Common myeloid progenitor, CD34-positive (primary cell): ENCODE measurements around the gene MCAM. TPM values are rescaled to one million over a fixed set of nuclear protein-coding genes. Genes with fewer than 3 reads are reported as not detected.

Experiments
- CTCF ChIA-PET: fragments of 350-600 bp; sonication (Branson Sonifier 250); formaldehyde crosslinking; loops from one replicate; lab custom pipeline; 2021; ENCODE audit warnings: antibody characterized with exemption; lab: Charles Lee
- POLR2A ChIA-PET: fragments of 350-600 bp; sonication (Branson Sonifier 250); formaldehyde crosslinking; loops from one replicate; lab custom pipeline; 2021; ENCODE audit warnings: antibody characterized with exemption; lab: Charles Lee
- DNase-seq, 3 donors: peaks; one replicate each; pipeline versions ENCODE4 v3.0.0 to v3.0.0-alpha.2; 2013
- H3K27ac ChIP-seq, 2 experiments: 1 replicate in 1 of 2; 2 replicates in 1 of 2; pipeline ENCODE4 v1.7.0; 2013; ENCODE audit warnings: inconsistent platforms in 2 of 2, low read length in 2 of 2, mild to moderate bottlenecking in 2 of 2, low read depth in 1 of 2, moderate library complexity in 1 of 2; ENCODE audit not compliant: severe bottlenecking in 2 of 2, insufficient read depth in 1 of 2, poor library complexity in 1 of 2
- H3K27me3 ChIP-seq, 5 experiments: replicated peaks in 2 of 5; 1 replicate in 3 of 5; 2 replicates in 2 of 5; pipeline versions ENCODE4 v1.6.1 to v1.7.0; 2013; ENCODE audit warnings: low read length in 4 of 5, mild to moderate bottlenecking in 2 of 5, moderate library complexity in 2 of 5, inconsistent platforms in 1 of 5; ENCODE audit not compliant: insufficient read depth in 5 of 5, control insufficient read depth in 4 of 5
- H3K36me3 ChIP-seq, 4 experiments: 1 replicate in 2 of 4; 2 replicates in 2 of 4; pipeline versions ENCODE4 v1.6.1 to v1.7.0; 2013; ENCODE audit warnings: low read length in 3 of 4, control low read depth in 1 of 4, mild to moderate bottlenecking in 1 of 4; ENCODE audit not compliant: control insufficient read depth in 4 of 4, insufficient read depth in 4 of 4
- H3K4me1 ChIP-seq, 4 experiments: 1 replicate in 3 of 4; 2 replicates in 1 of 4; pipeline versions ENCODE4 v1.6.1 to v1.7.1; 2013; ENCODE audit warnings: low read length in 3 of 4, mild to moderate bottlenecking in 3 of 4, control low read depth in 1 of 4, inconsistent platforms in 1 of 4, moderate library complexity in 1 of 4; ENCODE audit not compliant: control insufficient read depth in 4 of 4, insufficient read depth in 4 of 4; ENCODE audit errors: control extremely low read depth in 1 of 4
- H3K4me3 ChIP-seq, 7 experiments: 1 replicate in 4 of 7; 2 replicates in 3 of 7; pipeline versions ENCODE4 v1.5.1 to v1.7.0; 2013; ENCODE audit warnings: mild to moderate bottlenecking in 7 of 7, low read length in 6 of 7, moderate library complexity in 6 of 7, inconsistent platforms in 2 of 7, low read depth in 2 of 7, control low read depth in 1 of 7; ENCODE audit not compliant: insufficient read depth in 4 of 7, control insufficient read depth in 1 of 7; ENCODE audit errors: extremely low read depth in 1 of 7
- H3K9me3 ChIP-seq, 5 experiments: 1 replicate in 4 of 5; 2 replicates in 1 of 5; pipeline versions ENCODE4 v1.6.1 to v1.7.1; 2013; ENCODE audit warnings: low read length in 4 of 5, mild to moderate bottlenecking in 2 of 5, inconsistent platforms in 1 of 5, low read depth in 1 of 5, moderate library complexity in 1 of 5; ENCODE audit not compliant: control insufficient read depth in 4 of 5, insufficient read depth in 2 of 5; ENCODE audit errors: control extremely low read depth in 1 of 5
- WGBS: methylation state at CpG from one replicate; pipeline ENCODE4 v1.1.5; 2013; ENCODE audit not compliant: insufficient coverage; 5-methylcytosine and 5-hydroxymethylcytosine counted together
- polyA plus RNA-seq: library from polyadenylated mRNA; unstranded; fragments of 120-200 nt; gene quantifications from one replicate; pipeline ENCODE4 v1.2.1, GENCODE V29; 2013

Gene MCAM, protein sequence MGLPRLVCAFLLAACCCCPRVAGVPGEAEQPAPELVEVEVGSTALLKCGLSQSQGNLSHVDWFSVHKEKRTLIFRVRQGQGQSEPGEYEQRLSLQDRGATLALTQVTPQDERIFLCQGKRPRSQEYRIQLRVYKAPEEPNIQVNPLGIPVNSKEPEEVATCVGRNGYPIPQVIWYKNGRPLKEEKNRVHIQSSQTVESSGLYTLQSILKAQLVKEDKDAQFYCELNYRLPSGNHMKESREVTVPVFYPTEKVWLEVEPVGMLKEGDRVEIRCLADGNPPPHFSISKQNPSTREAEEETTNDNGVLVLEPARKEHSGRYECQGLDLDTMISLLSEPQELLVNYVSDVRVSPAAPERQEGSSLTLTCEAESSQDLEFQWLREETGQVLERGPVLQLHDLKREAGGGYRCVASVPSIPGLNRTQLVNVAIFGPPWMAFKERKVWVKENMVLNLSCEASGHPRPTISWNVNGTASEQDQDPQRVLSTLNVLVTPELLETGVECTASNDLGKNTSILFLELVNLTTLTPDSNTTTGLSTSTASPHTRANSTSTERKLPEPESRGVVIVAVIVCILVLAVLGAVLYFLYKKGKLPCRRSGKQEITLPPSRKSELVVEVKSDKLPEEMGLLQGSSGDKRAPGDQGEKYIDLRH
- 0.32 TPM for polyA plus RNA-seq

DNA sequence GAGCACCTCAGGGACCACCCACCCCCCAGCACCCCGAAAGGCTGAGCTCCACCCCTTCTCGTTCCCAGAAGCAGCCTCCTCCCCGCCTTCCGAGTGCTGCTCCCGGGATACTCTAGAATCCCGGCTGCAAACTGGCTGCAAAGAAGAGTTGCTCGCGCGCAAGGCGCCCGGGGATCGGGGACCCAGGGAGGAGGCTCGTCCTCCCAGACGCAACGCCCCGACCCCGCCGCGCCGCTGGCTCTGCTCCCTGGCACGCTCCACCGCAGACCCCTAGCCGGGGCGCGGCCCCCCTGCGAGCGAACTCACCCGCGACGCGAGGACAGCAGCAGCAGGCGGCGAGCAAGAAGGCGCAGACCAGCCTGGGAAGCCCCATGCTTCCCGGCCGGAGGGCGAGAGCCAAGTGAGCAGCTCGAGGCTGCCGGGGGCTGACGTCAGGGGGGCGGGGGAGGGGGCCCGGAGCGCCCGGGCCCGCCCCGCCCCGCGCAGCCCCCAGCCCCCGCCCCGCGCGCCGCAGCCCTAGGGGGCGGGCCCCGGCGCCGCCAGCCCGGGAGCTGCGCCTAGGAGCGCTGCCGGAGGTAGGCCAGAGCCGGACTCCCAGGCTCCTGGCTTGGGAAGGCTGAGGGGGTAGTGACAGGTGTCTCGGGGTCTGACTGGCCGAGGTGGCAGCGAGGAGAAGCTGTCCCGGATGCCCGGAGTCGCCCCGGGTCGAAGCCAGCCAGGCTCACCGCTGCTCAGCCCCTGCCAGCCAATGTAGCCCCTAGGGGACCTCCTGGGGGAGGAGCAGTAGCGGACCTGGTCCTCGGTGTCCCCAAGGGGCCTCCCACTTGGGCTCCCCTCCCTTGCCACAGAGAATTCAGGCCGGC lies at the start of gene MCAM:
Gene MCAM (minus strand): TSS at position 402 of the 863 bp plus-strand sequence. CDS start 29 bp downstream, at position 373.
- DNase-seq, result peak in 2 of 3 donors; percentile 51 to 60
- no peaks in the 10 kb centered on the region for H3K9me3 ChIP-seq
- POLR2A ChIA-PET, result no interaction called here
- H3K27me3 ChIP-seq, result peaks cover 0 to 70% (median 42%) of the 10 kb centered on the region in 5 experiments
- peaks cover 0 to 46% (median 40%) of the 10 kb centered on the region in 4 experiments for H3K4me1 ChIP-seq
- H3K36me3 ChIP-seq, result no peaks in the 10 kb centered on the region
- H3K27ac ChIP-seq, result peak within 1 kb of the TSS in 1 of 2 experiments; percentile 43
- CTCF ChIA-PET, result interaction anchor here (1.1 to 4.1 kb wide), 3 partner anchors 10 to 32 kb away, joined by 3 to 20 read pairs (median 15); no protein-coding TSS in a partner anchor
- 2% methylated on average over 61 of the region's 74 CpGs for WGBS
- peak within 1 kb of the TSS in 6 of 7 experiments; percentile 10 to 66 (median 53) for H3K4me3 ChIP-seq

DNA sequence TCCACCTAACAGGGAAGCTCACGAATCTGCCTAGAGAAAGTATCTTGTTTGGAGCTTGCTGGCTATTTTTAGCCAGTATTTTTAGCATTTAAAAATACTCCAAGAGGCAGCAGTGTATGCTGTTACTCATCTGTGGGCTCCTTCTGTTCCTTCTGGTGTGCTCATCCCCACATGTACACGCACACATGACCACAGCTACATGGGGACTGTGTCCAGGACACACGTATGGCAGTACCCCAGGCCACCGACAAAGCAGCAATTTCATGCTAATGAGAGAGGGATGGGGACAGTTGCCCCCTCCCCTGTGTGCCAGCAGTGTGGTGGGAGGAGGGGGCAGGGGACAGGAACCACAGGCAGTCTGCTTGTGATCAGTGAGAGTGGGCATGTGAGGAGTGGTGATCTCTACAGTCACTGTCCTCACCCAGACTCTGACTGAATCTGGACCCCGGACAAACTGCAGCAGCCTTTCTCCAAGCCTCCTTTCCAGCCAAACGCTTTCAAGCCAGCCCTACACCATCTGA lies 48.2 kb upstream of the MCAM start:
- Histone ChIP-seq H3K4me1 (peaks cover 0 to 26% (median 13%) of the 10 kb centered on the region in 4 experiments), H3K9me3 (no peaks in the 10 kb centered on the region), H3K27ac (no peak overlapping the region), H3K27me3 (peaks cover 3 to 50% (median 29%) of the 10 kb centered on the region in 5 experiments), H3K36me3 (no peaks in the 10 kb centered on the region), H3K4me3 (no peak overlapping the region)
- 89% methylated on average over 6 of the region's 6 CpGs for WGBS
- POLR2A ChIA-PET, result no interaction called here
- CTCF ChIA-PET, result interaction anchor here (1.2 to 2.1 kb wide), 8 partner anchors 9 to 110 kb away, joined by 3 to 12 read pairs (median 5); partner anchors contain the start of gene USP2
- DNase-seq, result no peak

DNA sequence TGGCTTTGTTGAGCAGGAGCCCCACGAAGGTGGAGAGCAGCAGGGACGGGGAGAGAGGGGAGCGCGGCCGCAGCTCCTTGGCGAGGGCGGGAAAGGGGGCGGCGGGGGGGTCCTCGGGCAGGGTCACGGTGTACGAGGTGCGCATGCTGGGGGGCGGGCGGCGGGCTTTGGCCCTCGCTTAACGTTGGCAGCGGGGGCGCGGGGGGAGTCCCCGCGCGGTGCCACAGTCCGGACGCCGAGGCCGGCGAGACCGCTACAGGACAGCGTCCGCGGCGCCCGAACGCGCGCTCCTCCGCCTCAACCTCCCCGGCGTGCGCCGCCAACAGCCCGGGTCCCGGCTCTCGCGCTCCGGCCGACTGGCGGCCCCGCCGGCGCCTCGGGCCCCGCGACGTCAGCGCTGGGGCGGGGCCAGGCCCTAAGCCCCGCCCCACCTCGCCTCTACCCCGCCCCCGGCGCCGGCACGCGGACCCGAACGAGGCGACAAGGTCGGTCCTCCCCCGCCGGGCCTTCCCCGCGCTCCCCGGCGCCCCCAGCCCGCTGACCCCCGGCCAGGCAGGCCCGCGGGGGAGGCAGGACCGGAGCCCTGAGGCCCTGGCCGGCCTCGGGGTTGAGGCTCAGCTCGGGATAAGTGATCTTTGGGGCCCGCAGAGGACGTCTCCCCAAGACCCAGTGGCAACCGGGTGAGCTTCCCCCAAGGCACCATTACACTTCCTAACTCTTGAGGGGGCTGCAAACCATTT lies 47.1 kb upstream of the MCAM start:
- Histone ChIP-seq H3K27ac (no peak overlapping the region), H3K36me3 (no peaks in the 10 kb centered on the region), H3K9me3 (no peaks in the 10 kb centered on the region), H3K27me3 (peaks cover 3 to 50% (median 29%) of the 10 kb centered on the region in 5 experiments), H3K4me1 (peaks cover 0 to 37% (median 20%) of the 10 kb centered on the region in 4 experiments), H3K4me3 (peak overlapping the region in 6 of 7 experiments; percentile 32 to 59 (median 52))
- whole genome bisulfite sequencing, result 2% methylated on average over 59 of the region's 88 CpGs
- ChIA-PET POLR2A (no interaction called here), CTCF (interaction anchor here (1.2 to 2.1 kb wide), 8 partner anchors 8 to 111 kb away, joined by 3 to 12 read pairs (median 5); partner anchors contain the start of gene USP2)
- DNase-seq, result peak; percentile 29 to 55 (median 53)

DNA sequence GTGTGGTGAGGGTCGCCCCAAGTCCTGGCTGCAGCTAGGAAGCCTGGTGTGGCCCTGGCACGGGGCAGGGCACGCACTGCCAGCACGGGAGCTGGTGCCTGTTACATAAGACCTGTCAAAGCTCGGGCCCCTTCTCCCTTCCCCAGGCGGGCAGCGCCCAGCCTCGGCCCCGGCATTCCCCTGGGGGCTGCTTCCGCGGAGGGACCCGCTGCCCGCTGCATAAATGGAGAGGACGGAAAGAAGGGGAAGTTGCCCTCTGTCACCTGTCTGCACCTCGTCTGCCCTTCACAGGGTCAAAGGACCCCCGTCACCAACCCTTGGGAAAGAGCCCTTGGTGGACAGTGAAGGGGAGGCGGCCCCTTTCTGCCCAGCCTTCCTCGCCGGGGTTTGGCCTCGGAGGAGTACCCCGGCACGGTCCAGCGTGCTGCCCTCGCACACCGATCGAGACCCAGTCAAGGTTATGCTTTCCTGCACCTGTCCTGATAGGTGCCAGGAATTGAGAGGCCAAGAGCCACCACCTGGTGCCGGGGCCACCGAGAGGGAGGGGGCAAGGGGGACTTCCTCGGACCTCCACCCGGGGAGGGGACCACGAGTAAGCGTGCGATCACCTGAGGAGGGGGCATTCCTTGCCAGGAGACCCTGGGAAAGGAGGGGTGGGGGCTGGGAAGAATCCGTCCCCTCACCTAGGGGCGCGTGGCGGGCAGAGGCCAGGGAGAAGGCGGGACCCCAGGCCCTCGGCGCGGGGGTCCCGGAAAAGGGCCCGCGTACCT lies 46.3 kb upstream of the MCAM start:
- H3K4me1 ChIP-seq, result peaks cover 0 to 38% (median 20%) of the 10 kb centered on the region in 4 experiments
- no peak overlapping the region for H3K27ac ChIP-seq
- CTCF ChIA-PET, result interaction anchor here (0.7 to 3.3 kb wide), 4 partner anchors 8 to 111 kb away, joined by 3 to 26 read pairs (median 6); no protein-coding TSS in a partner anchor
- peaks cover 3 to 50% (median 29%) of the 10 kb centered on the region in 5 experiments for H3K27me3 ChIP-seq
- POLR2A ChIA-PET, result no interaction called here
- no peaks in the 10 kb centered on the region for H3K9me3 ChIP-seq
- no peak for DNase-seq
- no peaks in the 10 kb centered on the region for H3K36me3 ChIP-seq
- 40% methylated on average over 34 of the region's 44 CpGs for WGBS
- peak overlapping the region in 2 of 7 experiments; percentile 54 to 59 for H3K4me3 ChIP-seq

DNA sequence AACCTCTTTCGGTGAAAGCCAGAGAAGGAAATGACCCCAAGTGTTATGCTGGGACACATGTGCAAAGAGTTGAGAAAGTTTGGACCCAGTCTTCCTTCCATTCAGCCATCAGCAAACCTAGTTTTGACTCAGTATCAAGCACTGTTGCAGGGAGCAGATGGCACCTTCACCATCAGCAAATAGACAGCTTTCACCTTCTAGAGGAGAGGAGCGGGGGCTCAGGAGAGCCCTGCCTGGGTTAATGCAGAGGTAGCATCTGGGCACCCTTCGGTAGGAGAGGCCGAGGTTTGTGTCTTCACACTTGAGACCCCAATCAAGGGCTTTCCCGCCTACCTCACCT lies 45.8 kb upstream of the MCAM start:
- Histone ChIP-seq H3K27ac (no peak overlapping the region), H3K27me3 (peaks cover 3 to 45% (median 29%) of the 10 kb centered on the region in 5 experiments), H3K4me1 (peaks cover 0 to 38% (median 20%) of the 10 kb centered on the region in 4 experiments), H3K9me3 (no peaks in the 10 kb centered on the region), H3K4me3 (no peak overlapping the region), H3K36me3 (no peaks in the 10 kb centered on the region)
- POLR2A ChIA-PET, result no interaction called here
- no peak for DNase-seq
- CTCF ChIA-PET, result interaction anchor here (0.7 to 3.3 kb wide), 7 partner anchors 9 to 112 kb away, joined by 3 to 26 read pairs (median 4); partner anchors contain the start of gene USP2
- WGBS, result 97% methylated on average over 4 of the region's 5 CpGs
